Measurements from ENCODE around the gene SORT1. TPM values are rescaled to one million over a fixed set of nuclear protein-coding genes. Genes with fewer than 3 reads are reported as not detected.

Gene SORT1
- total RNA-seq, 1 donor from 2014 or later, result 9.4 TPM

GRCh38 chr1:109262231-109263055, 135.3 kb downstream of the SORT1 start:
- DNase-seq (ENCODE audit: low read depth in 2 of 2), result no peak

DNA sequence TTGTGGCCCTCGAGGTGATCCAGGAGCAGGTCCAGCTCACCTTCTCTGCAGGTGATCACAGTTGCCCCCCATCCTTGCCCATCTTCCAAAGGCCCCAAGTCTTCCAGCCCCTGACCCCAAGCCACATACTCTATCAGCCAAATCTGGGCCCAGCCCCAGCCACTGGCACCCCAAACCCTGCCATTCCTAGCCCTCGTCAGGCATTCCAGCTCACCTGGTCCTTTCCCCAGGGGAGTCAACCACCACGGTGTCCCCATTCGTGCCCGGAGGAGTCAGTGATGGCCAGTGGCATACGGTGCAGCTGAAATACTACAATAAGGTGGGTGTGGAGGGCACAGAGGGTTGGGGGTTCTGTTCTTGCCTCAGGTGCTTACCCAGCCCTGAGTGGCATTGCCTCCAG, 136.1 kb downstream of the SORT1 start:
- DNase-seq (ENCODE audit: low read depth in 2 of 2), result no peak

GRCh38 chr1:109261006-109261405, 136.7 kb downstream of the SORT1 start:
- no peak for DNase-seq (ENCODE audit: low read depth in 2 of 2)

- no peak for DNase-seq (ENCODE audit: low read depth in 2 of 2)
Measured at GRCh38 chr1:109259674-109260557, 137.8 kb downstream of the SORT1 start.

Other genes starting within 250 kb of the SORT1 start
- 130 and 136 TPM in 2 replicates for gene SARS1, start 184.0 kb downstream of the SORT1 start, total RNA-seq
- gene CELSR2, start 148.4 kb downstream of the SORT1 start, total RNA-seq, result 0.51 and 0.89 TPM in 2 replicates
- 1.8 and 4.5 TPM in 2 replicates for gene PSRC1, start 114.8 kb downstream of the SORT1 start, total RNA-seq
- gene MYBPHL, start 90.9 kb downstream of the SORT1 start, total RNA-seq, result not detected in 2 replicates
- gene PSMA5, start 28.5 kb upstream of the SORT1 start, total RNA-seq, result 46.7 and 49.7 TPM in 2 replicates
- under 0.01 TPM in 1 of 2 replicates, not detected in the other for gene SYPL2, start 68.6 kb upstream of the SORT1 start, total RNA-seq
- 0.90 and 1.3 TPM in 2 replicates for gene ATXN7L2, start 86.0 kb upstream of the SORT1 start, total RNA-seq
- 3.1 and 4.6 TPM in 2 replicates for gene CYB561D1, start 96.2 kb upstream of the SORT1 start, total RNA-seq
- gene AMIGO1, start 111.8 kb upstream of the SORT1 start, total RNA-seq, result 0.64 and 1.0 TPM in 2 replicates
- gene GPR61, start 142.0 kb upstream of the SORT1 start, total RNA-seq, result 0.13 TPM in 1 of 2 replicates, not detected in the other
- gene GNAI3, start 150.7 kb upstream of the SORT1 start, total RNA-seq, result 11.4 and 14.9 TPM in 2 replicates
- gene GNAT2, start 221.7 kb upstream of the SORT1 start, total RNA-seq, result 0.13 TPM in 1 of 2 replicates, not detected in the other
- 24.3 and 37.2 TPM in 2 replicates for gene AMPD2, start 221.9 kb upstream of the SORT1 start, total RNA-seq

Data from dermis microvascular lymphatic vessel endothelial cell (primary cell).